Fibroblast of skin of abdomen (primary cell): ENCODE measurements around the gene PBXIP1.

Experiments used
- DNase-seq: peaks from one replicate; pipeline ENCODE4 v3.0.0-alpha.2; 2013

The PBXIP1 gene

DNA sequence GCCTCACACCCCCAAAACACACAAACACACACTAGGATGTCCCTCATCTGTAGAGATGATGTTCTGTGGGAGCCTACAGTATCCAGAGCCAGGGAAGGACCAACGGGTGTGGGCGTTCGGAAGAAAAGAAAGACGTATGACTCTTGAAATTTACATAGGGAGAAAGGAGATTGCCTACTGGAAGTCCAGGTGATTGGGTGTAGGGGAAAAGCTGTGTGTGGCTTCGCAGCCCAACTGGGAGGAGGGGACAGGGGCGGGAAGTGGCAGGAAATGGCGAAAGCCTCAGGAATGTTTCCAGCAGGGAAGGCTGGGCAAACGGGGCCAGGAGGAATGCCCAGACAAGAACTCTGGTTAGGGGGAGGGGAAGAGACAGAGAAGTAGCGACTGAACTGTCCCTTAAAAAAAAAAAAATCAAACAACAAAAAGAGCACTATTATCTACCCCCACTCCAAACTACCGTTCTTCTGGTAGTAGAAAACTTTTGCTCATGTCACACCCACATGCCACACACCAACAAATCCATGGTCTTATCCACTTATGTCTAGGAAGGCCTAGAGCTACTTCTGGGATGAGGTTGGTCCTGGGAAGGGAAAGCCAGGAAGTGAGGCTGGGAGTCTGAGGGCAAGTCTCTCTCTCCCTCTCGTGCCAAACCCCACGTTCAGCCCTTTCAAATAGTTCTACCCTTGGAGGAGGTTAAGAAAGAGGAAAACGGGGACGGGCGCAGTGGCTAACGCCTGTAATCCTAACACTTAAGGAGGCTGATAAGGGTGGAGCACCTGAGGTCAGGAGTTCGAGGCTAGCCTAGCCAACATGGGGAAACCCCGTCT, 16.8 kb upstream of the PBXIP1 start:
- peak; percentile 98 for DNase-seq

DNA sequence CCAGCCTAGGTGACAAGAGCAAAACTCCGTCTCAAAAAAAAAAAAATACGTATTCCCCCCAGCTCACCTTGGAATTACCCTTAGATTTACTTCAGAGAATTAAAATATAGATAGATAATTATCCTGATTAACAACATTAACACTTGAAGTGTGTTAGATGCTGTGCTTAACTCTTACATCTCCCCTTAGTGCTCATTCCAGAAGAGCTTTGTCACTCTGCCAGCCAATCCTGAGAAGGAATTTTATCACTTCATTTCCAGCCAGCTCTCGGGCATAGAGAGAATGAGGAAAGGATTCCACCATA, 16.3 kb upstream of the PBXIP1 start:
- no peak for DNase-seq

DNA sequence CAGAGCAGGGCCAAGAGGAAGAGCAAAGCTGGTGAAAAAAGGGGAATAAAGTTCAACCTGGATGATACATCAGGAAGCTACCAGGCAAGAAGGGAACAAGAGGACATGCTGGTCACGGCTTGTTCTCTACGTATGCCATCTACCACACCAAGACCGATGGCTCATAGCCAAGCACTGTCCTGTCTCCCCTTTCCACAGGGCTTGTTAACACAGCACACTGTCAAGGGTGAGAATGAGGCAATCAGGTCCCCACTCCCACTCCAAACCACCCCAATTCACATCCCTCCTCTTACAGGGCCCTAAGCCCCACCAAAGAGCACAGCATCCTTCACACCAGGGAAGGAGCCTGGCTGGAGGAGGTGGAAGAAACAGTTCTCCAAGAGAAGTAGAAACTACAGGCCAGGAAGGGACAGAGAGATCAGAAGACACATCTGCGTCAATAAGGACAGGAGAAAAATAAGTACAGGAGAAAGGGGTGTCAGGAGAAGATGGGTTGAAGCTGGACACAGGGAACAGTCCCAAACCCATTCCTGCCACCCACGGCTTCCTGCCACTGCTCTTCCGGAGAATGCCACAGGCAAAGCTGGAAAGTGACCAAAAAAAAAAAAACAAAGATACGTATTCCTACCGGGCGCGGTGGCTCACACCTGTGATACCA, 15.6 kb upstream of the PBXIP1 start:
- no peak for DNase-seq

DNA sequence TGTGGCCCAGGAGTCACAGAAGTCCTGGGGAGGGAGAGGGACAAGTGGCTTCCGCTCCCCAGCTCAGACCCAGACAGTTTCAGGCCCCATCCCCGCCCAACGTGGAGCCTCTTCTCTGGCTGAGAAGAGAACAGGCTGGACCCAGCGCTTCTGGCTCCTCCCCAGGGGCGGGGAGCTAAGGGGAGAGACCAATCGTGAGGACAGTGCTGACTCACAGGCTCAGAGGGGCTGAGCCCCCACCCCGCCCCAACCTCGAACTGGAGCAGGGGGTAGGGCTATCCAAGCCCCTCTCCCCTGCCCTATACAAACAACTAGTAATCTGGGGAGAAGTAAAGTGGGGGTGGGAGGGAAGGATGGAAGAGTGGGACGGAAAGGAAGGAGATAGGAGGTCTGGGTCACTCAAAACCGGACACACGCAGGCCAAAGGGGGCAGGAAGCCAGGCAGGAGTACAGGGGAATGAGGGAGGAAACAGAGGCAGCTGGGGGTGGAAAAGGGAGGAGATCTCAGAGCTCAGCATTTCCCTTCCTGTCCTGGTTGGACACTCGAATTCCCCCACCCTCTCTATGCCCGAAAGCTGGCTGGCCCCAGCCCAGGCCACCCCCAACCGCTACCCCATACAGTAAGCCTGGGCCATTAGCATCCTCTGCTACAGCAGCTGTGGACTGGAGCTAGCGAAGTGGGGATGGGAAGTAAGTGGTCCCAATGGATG, 14.9 kb upstream of the PBXIP1 start, which contains the start of gene SHC1:
Gene SHC1, minus strand, starts transcription at position 117 of the 710 bp plus-strand sequence. CDS start 221 bp downstream, outside the sequence.
- DNase-seq = peak; percentile 96

DNA sequence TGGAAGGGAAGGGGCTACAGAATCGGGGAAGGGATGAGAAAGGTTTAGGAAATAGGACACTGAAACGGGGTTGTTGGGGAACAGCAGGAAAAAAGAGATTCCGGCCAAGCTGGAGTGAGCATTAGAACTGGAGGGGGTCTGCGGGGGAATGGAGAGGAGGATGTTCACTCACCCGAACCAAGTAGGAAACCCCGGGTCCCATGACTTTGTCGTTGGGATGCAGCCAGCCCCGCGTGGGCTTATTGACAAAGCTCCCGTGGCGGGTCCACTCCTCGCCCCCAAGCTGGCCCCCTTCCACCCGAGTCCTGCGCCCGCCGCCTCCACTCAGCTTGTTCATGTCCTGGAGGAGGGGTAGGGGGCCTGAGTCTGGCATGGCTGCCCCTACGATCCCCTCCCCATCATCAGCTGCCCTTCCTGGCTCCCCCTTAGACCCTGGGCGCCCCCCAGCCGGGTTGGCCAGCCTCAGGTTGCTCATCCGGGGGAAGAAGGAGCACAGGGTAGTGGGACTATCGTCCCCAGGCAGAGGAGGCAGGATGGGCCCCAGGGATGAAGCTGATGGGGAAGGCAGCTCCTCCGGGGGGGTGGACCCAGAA, 14.1 kb upstream of the PBXIP1 start:
- no peak for DNase-seq

DNA sequence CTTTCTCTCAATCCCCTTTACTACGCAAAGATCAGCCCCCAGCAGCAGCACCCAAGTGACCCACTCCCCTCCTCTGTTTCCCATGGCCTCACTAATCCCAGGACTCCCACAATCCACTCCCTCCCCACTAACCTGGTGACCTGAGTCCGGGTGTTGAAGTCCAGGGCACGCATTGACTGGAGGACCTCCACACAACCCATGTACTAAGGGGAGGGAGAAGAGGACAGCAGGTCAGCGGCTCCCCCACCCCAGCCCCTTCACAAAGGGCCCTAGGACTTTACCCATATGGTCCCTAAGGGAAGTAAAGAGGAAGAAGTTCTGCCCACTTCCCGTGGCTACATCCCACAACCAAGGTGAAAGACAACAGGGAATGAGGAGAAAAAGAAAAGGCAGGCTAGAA, 13.3 kb upstream of the PBXIP1 start:
- no peak for DNase-seq

DNA sequence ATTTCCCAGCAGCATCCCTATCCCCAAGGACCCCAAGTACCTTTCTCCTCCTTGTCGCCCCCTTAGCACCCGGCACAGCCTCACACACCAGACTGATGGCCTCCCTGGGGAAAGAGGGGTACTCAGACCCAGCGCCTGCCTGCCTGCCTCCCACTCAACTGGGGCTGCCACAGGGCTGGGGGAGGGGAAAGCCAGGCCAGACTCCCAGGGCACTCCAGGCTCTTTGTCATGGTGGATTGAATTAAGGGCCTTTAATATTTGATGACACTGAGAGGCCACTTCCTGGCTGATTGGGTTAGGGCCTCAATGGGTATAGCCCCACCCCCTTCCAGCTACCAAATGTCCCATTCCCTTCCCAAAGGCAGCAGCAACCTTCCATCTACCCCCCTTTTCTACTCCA, 12.8 kb upstream of the PBXIP1 start:
- DNase-seq = no peak

DNA sequence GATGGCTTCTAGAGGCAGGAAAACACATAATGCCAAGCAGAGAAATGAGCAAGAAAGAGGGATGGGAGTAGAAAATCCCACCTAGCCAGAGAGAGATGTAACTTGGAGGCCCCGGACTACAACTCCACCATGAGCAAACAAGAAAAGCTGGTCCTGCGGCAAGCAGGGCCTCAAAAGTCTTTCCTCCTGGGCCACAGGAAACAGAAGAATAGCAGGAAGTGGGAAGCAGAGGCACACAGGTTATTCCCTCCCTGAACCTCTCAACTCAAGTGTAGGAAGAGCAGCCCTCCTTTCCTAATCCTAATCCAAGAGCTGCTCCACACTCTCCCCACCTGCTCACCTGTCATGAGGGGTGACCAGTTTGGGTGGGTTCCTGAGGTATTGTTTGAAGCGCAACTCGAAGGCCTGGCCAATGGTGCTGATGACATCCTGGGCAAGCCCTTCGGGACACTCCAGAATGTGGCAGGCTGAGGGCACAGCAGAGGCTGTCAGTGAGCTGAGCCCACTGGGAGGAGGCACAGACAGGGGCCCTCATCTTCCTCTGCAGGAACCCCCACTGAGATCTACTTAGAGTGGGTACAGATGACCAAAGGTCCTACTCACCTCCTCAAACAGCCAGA, 11.5 kb upstream of the PBXIP1 start:
- DNase-seq = no peak

DNA sequence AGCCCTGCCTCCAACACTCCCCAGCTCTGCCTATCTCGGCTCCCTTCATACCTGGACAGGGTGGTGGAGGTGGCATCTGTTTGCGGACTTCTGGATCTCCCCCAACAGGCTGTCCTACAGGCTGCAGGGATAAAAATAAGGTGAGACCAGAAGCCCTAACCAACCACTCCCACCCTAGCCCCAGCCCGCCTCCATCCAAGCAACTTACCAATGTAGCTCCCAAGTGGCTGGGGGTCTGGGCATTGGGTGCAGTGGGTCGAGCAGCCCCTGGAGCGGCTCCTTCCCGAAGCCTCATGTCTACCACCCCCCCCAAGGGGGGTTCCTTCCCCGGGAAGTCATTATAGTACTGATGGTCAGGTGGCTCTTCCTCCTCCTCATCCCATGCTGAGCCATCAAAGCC, 10.2 kb upstream of the PBXIP1 start:
- no peak for DNase-seq

DNA sequence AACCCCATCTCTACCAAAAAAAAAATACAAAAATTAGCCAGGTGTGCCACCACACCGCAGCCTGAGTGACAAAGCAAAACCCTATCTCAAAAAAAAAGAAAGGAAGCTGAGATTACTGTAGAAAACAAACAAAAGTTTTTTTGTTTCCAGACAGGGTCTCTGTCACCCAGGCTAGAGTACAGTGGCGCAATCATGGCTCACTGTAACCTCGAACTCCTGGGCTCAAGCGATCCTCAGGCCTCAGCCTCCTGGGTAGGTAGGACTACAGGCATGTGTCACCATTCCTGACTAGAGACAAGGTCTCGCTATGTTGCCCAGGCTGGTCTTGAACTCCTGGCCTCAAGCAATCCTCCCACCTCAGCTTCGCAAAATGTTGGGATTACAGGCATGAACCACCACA, 8.5 kb upstream of the PBXIP1 start:
- no peak for DNase-seq

DNA sequence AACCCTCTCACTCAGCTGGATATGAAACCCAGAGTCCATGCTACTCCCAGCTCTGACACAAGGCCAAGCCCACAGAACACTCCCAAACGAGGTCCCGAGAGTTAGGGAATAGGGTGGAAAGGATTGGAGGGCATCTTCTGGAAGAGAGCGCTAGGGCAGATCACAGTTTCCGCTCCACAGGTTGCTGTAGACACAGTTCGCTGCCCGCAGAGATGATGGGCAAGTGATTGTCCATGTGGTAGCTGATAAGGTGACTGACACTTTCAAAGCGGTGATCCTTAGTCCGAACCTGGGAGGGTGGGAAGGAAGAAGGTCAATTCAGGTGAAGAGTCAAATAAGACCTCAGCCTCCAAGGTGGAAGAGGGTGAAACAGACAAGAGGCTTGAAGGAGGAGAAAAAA, 7.7 kb upstream of the PBXIP1 start:
- no peak for DNase-seq

DNA sequence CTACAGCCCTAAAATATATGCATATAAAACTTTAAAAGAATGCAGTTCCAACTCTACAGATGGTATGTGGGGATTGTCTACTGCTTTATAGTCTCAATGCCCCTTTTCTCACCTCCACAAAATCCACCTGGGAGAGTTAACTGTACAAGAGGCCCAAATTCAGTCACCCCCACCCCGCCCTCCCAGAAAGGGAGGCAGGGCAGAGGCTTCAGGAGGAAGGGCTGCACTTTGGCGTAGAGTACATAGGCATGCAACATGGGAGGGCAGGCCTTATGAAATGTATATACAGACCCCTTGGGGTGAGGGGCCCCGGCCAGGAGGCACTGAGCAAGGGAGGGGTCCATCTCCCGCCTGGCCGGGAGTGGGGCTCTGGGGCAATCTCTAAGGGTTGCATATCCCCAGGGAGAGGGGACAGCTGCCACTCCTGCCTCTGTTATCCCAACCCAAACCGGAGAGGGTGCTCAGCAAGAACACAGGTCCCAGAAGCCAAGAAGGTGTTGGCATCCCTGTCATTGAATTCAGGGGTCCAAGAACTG, 7.0 kb upstream of the PBXIP1 start:
- DNase-seq = no peak

DNA sequence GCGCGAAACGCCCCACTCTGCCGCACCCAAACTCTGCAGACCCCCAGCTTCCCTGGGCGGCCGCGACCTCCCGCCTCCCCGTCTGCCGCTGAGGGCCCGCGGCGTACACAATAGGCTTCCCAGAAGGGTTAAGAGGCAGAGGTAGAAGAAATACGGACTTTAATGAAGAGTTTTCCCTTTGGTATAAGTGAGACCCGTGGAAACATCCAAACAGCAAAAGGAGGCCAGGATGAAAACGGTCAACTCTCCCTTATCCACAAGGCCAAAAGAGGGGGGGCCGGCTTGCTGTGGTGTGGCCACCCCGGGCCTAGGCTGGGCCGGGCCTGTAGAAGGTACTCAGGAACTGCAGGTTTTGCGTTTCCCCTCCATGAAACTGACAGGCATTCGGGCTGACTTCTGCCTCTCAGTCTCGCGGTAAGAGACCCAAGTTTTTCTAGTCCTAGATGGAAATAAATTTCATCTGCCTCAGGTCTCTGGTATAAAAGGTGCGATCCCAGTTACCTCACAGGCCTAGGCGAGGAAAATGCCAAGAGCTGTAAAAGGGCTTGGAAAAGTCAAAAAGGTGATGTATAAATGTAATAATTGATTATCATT, 6.4 kb upstream of the PBXIP1 start:
- no peak for DNase-seq

DNA sequence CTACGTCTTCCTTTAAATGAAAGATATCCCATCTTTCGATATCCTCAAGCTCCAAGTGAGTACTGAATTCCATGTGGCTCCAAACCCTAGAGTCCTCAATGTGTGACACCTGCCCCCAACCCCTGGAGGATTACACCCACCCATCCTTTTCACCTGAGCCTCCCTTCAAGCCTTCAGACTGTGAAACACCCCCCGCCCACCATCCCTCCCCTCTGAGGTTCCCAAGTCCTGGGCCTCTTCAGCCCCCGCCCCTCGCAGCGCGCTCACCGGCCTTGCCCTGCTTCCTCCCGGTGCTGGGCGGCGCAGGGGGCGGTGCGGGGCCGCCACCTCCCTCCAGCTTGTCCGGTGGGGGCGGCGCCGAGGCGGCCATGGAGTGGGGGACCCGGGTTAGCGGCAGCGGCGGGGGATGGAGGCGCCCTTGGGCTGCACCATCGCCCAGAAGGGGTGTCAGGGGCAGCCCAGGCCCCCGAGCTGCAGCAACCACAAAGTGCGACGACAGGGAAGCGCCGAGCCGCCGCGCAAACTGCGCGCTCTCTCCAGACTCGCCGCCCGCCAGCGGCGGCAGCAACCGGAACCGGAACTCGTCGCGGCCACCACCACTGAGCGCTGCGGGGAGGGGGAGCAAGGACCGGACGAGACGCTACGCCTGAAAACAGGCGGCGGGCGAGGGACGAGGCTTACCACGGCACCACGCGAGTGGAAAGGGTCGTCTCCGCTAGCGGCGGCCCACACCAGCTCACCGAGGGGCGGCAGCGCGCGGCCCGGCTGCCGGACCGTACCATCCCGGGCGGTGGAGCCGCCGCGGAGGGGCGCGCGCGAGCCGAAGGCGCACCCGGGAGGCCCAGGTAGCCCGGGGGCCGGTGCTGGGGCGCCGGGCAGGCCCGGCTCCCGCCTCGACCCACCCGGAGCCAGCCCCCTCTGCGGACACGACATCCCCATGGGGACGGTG, 5.6 kb upstream of the PBXIP1 start, which contains the start of gene PYGO2:
Gene PYGO2, minus strand, starts transcription at position 576 of the 949 bp plus-strand sequence. Its CDS starts 206 bp downstream, at position 370.
- peak; percentile 76 for DNase-seq

DNA sequence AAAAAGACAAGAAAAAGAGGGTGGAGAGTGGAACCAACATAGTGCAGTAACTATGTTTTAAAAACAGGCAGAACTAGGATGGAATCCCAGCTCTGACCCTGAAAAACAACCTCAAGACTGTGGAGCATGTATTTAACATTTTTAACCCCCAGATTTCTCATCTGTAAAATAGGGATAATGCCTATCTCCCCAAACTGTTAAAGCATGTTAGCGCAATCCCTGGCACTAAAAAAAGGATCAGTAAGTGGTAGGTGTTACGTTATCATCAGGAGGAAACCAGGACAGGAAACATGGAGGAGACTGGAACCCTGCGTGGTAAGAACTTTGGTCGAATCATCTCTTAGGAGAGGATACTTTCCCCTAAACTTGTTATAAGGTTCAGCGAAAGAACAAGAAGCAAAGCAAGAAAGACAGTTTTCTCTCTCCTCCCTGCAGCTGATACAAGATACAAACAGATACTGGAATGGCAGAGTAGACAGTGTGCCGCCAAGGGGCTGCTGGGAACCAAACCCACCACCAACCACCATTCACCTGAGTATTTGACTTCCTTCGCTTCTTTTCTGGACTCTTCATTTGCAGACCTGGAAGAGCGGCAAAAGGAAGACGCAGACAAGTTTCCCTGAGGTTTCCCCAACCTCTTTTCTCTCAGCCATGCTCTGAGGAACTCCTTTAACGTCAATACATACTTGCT, 4.7 kb upstream of the PBXIP1 start:
- DNase-seq = no peak

DNA sequence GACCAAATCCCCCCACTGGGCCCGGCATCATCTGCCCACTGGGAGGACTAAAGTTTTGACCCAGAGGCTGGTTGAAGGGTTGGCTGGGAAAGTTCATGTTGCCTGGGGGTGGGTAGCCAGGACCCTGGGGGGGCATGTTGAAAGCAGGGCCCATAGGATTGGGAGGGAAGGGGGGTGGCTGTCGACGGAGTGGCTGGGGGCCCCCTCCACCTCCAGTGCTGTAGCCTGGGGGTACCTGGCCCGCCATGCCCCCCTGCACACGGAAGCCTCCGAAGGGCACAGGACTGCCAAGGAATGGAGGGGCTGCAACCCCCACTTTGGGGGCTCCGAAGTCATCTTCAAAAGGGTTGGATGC, 3.5 kb upstream of the PBXIP1 start:
- no peak for DNase-seq

DNA sequence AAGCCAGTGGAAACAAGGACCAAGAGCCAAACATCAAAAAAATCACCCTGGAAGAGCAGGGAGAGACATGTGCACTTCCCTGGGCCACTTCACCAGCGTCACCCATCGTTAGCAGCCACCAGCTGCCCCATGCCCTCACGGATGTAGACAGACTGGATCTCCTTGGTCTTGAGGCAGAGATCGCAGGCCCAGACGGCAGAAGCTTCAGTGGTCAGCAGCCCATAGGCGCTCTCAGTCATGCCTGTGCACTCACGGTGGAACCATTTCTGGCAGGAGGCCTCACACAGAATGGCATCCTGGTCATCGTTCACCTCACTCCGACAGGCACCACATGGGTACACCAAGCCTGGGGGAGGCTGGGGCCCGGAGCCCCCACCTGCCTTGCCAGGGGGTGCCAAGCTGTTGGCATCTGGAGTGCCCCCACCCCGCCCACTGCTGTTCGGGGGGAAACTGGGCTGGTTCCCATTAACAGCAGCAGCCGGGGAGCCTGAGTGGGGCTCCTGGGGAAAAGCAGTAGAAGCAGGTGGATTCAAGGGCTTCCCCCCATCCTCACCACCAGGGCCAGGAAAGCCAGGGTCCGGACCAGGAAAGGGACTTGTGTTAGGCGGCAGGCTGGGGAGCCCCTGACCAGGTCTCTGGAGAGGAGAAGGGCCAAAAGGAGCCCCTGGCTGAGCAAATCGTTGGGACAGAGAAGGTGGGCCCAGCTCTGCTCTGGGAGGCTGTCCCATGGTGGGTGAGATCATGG, 3.0 kb upstream of the PBXIP1 start:
- DNase-seq = no peak

DNA sequence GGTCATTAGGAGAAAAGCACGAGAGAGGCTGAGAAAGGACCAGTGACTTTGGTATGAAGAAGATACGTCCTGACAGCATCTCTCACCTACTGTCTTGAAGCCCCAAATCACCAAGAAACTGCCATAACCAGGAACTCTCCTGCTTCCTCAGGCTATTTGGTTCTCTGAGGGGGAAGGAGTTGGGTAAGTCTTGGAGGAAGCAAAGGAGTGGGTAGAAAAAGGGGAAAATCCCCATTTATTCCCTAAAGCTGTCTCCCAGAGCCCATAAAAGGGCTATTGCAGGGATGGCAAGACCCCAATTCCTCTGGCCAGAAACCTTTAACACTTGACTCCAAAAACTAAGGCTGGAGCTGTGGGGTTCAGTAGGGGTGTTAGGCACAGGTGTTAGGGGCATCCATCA, 2.1 kb upstream of the PBXIP1 start:
- no peak for DNase-seq

DNA sequence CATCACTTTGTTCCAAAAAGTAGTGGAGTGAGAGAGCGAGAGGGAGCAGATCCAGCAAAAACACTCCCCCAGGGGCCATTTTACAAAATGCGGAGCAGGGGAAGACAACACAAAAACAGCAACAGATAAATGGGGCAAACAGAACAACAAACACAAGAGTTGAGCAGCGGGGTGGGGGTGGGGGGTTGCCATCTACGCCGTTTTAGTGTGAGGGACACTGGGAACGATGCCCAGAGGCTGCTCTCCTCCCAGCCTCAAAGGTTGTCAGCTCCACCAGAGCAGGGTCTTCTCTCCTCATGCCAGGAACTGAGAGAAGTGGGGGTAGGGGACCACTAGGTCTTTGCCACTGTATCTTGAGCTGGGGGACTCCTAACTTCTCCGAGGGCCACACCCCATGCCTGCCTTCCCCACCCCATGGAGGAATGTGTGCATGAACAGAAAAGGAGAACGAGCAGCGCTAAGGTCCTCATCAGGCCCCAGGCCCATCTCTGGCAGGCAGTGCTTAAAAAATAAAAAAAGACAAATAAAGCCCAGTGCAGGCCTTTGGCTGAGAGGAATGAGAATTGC, 1.3 kb upstream of the PBXIP1 start:
- DNase-seq = no peak
